Karpas-422 (cell line): ENCODE measurements around the gene LY86. TPM values are rescaled to one million over a fixed set of nuclear protein-coding genes. Genes with fewer than 3 reads are reported as not detected.

Experiments
- DNase-seq: peaks from one replicate; pipeline ENCODE4 v3.0.0-alpha.2; 2015
- H2AFZ ChIP-seq: fragments of 200-600 bp; sonication (generic); 2 replicates; pipeline ENCODE4 v1.6.1; 2014; ENCODE audit warnings: antibody characterized with exemption, low read length, mixed read lengths
- H3K27ac ChIP-seq: fragments of 200-600 bp; sonication (generic); 2 replicates; pipeline ENCODE4 v1.5.1; 2014; ENCODE audit warnings: mild to moderate bottlenecking, low read length, moderate library complexity
- H3K27me3 ChIP-seq: fragments of 200-600 bp; sonication (generic); 2 replicates; pipeline ENCODE4 v1.6.1; 2014; ENCODE audit warnings: low read length, mixed read lengths
- H3K36me3 ChIP-seq: fragments of 200-600 bp; sonication (generic); 2 replicates; pipeline ENCODE4 v1.6.1; 2014; ENCODE audit warnings: low read length, mixed read lengths; ENCODE audit not compliant: insufficient read depth
- H3K4me1 ChIP-seq: fragments of 200-600 bp; sonication (generic); 2 replicates; pipeline ENCODE4 v1.6.1; 2014; ENCODE audit warnings: mild to moderate bottlenecking, low read length, mixed read lengths
- H3K4me2 ChIP-seq: fragments of 200-600 bp; sonication (generic); 2 replicates; pipeline ENCODE4 v1.6.1; 2014; ENCODE audit warnings: low read length, low read depth, mild to moderate bottlenecking; ENCODE audit not compliant: poor library complexity, severe bottlenecking
- H3K4me3 ChIP-seq: fragments of 200-600 bp; sonication (generic); 2 replicates; pipeline ENCODE4 v1.5.1; 2014; ENCODE audit warnings: mild to moderate bottlenecking, antibody characterized with exemption, low read length, mixed read lengths
- H3K79me2 ChIP-seq: fragments of 200-600 bp; sonication (generic); 2 replicates; pipeline ENCODE4 v1.6.1; 2014; ENCODE audit warnings: mild to moderate bottlenecking, low read length, mixed read lengths
- H3K9ac ChIP-seq: fragments of 200-600 bp; sonication (generic); 2 replicates; pipeline ENCODE4 v1.6.0; 2014; ENCODE audit warnings: low read length
- H3K9me2 ChIP-seq: fragments of 200-600 bp; sonication (generic), shearing (Covaris generic); replicated peaks from 2 replicates; pipeline ENCODE4 v1.6.0; 2014; ENCODE audit warnings: mild to moderate bottlenecking, low read length, moderate library complexity; ENCODE audit not compliant: insufficient read depth
- H3K9me3 ChIP-seq: fragments of 300-700, 200-600 bp; sonication (generic); 2 replicates; pipeline ENCODE4 v1.6.1; 2014; ENCODE audit warnings: low read length, mixed read lengths
- H4K20me1 ChIP-seq: fragments of 200-600 bp; sonication (generic); 2 replicates; pipeline ENCODE4 v1.6.1; 2014; ENCODE audit warnings: mild to moderate bottlenecking, antibody characterized with exemption, low read length, low read depth; ENCODE audit not compliant: insufficient read depth
- total RNA-seq: library from RNA; depleted of rRNA; stranded (reverse); fragments of >200 nt; shearing (Covaris generic); gene quantifications from 2 replicates; pipeline ENCODE4 v1.2.3, GENCODE V29; 2014; ENCODE audit warnings: low replicate concordance

LY86 gene
- total RNA-seq, 1 experiment from 2014 or later = 187 TPM

DNA sequence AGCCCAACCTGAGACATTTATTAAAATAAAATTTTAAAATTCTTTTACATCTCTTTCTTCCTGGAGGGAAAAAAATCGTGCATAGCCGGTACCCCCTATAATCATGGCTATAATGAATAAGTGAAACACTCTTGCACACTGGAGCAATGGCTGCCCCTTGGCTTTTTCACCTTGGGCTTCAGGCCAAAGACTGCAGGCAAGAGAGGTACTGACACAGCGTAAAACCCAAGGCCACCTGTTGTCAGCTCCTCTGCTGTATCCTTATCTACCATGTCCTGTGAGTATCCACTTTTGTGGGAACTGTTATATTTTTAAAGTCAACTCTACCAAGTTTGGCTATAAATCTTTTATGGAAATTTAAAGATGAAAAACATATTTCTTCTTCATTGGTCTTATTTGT lies 23.0 kb upstream of the LY86 start:
- no peaks in the 10 kb centered on the region for H3K27me3 ChIP-seq
- no peak overlapping the region for H3K4me3 ChIP-seq
- H3K9me3 ChIP-seq = no peaks in the 10 kb centered on the region
- no peaks in the 10 kb centered on the region for H4K20me1 ChIP-seq
- H3K79me2 ChIP-seq = no peaks in the 10 kb centered on the region
- no peak for DNase-seq
- H3K4me1 ChIP-seq = no peaks in the 10 kb centered on the region
- H3K27ac ChIP-seq = no peak overlapping the region
- H3K36me3 ChIP-seq = peaks cover 39% of the 10 kb centered on the region
- H3K4me2 ChIP-seq = no peak overlapping the region
- H3K9ac ChIP-seq = no peak overlapping the region
- H2AFZ ChIP-seq = no peak overlapping the region
- no peaks in the 10 kb centered on the region for H3K9me2 ChIP-seq

GRCh38 chr6:6566766-6567165 lies 21.8 kb upstream of the LY86 start:
- no peaks in the 10 kb centered on the region for H3K4me1 ChIP-seq
- H3K9me3 ChIP-seq = no peaks in the 10 kb centered on the region
- no peak for DNase-seq
- H3K27me3 ChIP-seq = no peaks in the 10 kb centered on the region
- H3K36me3 ChIP-seq = peaks cover 39% of the 10 kb centered on the region
- no peak overlapping the region for H3K4me2 ChIP-seq
- no peaks in the 10 kb centered on the region for H4K20me1 ChIP-seq
- peaks cover 5% of the 10 kb centered on the region; the same call in 1 of the 2 replicates for H3K79me2 ChIP-seq
- no peak overlapping the region for H3K27ac ChIP-seq
- H3K9me2 ChIP-seq = no peaks in the 10 kb centered on the region
- no peak overlapping the region for H2AFZ ChIP-seq
- no peak overlapping the region for H3K4me3 ChIP-seq
- H3K9ac ChIP-seq = no peak overlapping the region

DNA sequence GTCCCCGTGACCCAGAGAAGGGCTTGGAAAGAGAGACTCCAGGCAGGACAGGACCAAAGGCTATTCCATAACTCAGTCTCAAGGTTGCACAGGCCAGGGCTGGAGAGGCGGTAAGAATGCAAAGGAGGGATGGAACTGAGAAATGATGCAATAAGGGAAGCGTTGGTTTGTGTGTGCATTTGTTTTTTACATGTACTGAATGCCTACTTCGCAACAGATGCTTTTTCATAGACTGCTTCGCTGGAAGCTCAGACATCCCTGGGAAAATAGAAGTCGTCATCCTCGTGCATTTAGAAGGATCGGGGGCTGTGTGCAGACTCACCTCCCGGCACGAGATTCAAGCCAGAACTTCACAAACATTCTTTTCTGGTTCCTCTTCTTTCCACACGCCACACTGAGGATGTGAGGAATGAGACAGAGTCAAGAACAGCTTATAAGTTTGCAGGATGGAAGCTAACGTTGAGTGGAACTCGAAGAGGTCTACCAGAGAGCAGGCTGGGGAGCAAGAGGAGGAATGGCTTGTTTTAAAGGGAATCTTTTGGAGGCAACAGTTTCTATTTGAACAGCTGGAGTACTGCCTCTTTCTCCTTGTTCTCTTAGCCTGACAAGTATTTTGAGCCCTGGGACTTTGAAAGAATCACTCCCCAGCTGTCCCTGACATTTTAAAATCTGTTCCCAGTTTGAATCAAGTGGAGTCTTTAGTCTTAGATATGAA lies 19.3 kb upstream of the LY86 start:
- no peaks in the 10 kb centered on the region for H3K4me1 ChIP-seq
- no peaks in the 10 kb centered on the region for H3K27me3 ChIP-seq
- peaks cover 56% of the 10 kb centered on the region for H3K36me3 ChIP-seq
- H3K4me2 ChIP-seq = no peak overlapping the region
- H3K79me2 ChIP-seq = peaks cover 30% of the 10 kb centered on the region
- no peaks in the 10 kb centered on the region for H3K9me2 ChIP-seq
- no peak overlapping the region for H3K27ac ChIP-seq
- H2AFZ ChIP-seq = no peak overlapping the region
- no peak for DNase-seq
- no peak overlapping the region for H3K9ac ChIP-seq
- H3K4me3 ChIP-seq = no peak overlapping the region
- H4K20me1 ChIP-seq = no peaks in the 10 kb centered on the region
- no peaks in the 10 kb centered on the region for H3K9me3 ChIP-seq

DNA sequence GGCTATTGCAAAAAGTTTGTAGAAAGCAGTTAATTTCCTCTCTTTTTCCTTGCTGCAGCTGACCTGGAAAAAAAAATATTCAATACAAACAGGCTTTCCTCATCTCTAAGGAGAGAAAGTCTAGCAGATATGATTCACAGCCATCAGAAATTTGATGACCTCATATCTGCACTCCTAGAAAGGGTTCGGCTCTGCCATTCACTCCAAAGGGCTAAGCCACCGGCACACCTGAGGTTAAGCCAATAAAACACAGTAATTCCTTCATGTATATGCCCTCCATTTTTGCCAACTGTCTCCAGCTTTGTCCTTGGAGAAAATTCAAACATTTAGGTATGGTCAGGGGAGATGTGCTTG lies 18.7 kb upstream of the LY86 start:
- Histone ChIP-seq H3K4me2 (no peak overlapping the region), H2AFZ (no peak overlapping the region), H3K27me3 (no peaks in the 10 kb centered on the region), H3K79me2 (peaks cover 34% of the 10 kb centered on the region), H3K4me1 (no peaks in the 10 kb centered on the region), H3K4me3 (no peak overlapping the region), H3K9ac (no peak overlapping the region), H3K9me2 (no peaks in the 10 kb centered on the region), H3K9me3 (no peaks in the 10 kb centered on the region), H3K36me3 (peaks cover 55% of the 10 kb centered on the region), H4K20me1 (no peaks in the 10 kb centered on the region), H3K27ac (no peak overlapping the region)
- no peak for DNase-seq

DNA sequence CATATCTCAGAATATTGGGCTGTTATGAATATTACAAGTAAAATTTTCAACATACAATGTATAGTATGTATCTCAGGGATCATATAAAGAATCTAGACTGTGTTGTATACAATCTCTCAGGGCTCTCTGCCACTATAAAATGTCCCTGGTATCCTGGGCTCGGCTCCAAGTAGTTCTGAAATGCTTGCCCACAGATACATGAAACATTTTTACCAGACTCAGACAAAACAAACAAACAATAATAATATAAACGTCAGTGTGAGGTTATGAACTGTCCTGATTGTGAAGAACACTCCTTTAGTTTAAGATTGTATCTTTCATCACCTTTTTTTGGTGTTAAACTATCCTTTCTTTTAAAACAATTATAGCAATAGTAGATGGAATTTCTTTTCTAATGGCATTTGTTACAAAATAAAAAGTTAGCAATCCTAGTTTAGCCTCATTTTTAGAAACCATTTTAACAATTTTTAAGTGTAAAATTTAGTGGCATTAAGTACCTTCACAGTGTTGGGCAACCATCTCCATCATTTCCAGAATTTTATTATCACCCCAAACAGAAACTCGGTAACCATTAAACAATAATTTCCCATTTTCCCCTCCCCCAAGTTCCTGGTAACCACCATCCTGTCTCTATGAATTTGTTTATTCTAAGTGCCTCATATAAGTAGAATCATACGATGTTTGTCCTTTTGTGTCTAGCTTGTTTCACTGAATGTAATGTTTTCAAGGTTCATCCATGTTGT lies 17.4 kb upstream of the LY86 start:
- no peak overlapping the region for H2AFZ ChIP-seq
- no peak overlapping the region for H3K4me2 ChIP-seq
- H3K9ac ChIP-seq = no peak overlapping the region
- no peak overlapping the region for H3K4me3 ChIP-seq
- no peak for DNase-seq
- no peaks in the 10 kb centered on the region for H3K9me2 ChIP-seq
- H3K36me3 ChIP-seq = peaks cover 58% of the 10 kb centered on the region
- H4K20me1 ChIP-seq = no peaks in the 10 kb centered on the region
- peaks cover 3% of the 10 kb centered on the region; the same call in 1 of the 2 replicates for H3K4me1 ChIP-seq
- no peaks in the 10 kb centered on the region for H3K27me3 ChIP-seq
- H3K9me3 ChIP-seq = no peaks in the 10 kb centered on the region
- H3K79me2 ChIP-seq = peaks cover 44% of the 10 kb centered on the region
- no peak overlapping the region for H3K27ac ChIP-seq

DNA sequence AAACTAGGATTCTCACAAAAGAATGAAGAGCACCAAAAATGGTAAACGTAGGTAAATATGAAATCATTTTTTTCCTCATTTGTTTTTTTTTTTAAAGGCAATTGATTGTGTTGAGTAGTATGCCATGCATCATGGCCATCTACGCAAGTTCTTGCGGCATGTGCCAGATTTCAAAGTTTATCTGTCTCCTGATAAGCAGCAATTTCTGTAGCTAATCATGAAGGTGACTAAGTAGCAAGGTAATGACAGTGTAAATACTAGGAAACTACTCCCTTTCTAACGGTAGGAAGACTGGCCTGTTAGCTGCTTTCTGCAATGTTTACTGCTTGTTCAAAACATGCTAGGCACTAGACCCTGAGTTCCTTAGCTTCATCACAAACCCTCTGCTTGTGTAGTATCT lies 13.4 kb upstream of the LY86 start:
- Histone ChIP-seq H2AFZ (no peak overlapping the region), H3K27me3 (no peaks in the 10 kb centered on the region), H3K9me3 (no peaks in the 10 kb centered on the region), H3K36me3 (peaks cover 53% of the 10 kb centered on the region), H3K79me2 (peaks cover 84% of the 10 kb centered on the region), H4K20me1 (no peaks in the 10 kb centered on the region), H3K27ac (no peak overlapping the region), H3K9me2 (no peaks in the 10 kb centered on the region), H3K4me2 (no peak overlapping the region), H3K4me1 (peaks cover 21% of the 10 kb centered on the region), H3K9ac (no peak overlapping the region), H3K4me3 (no peak overlapping the region)
- DNase-seq = no peak

DNA sequence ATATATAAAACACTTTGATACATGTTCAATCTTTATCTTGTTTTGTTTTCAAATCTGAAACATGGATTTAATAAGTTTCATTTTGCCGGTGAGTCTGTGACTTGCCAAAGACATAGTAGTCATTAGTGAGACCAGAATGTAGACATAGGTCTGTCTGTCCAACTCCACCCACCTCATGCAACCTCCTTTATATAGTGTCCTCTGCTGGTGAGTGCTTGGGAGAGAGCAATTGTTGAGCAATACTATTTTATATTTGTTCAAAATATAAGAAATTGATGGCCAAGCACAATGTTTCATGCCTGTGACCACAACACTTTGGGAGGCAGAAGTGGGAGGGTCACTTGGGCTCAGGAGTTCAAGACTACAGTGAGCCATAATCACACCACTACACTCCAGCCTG lies 10.8 kb upstream of the LY86 start:
- Histone ChIP-seq H3K9me3 (no peaks in the 10 kb centered on the region), H3K27ac (peak overlapping the region; percentile 5; the same call in 1 of the 2 replicates), H3K9me2 (no peaks in the 10 kb centered on the region), H2AFZ (no peak overlapping the region), H3K9ac (no peak overlapping the region), H3K79me2 (peaks cover 95% of the 10 kb centered on the region), H3K4me2 (no peak overlapping the region), H3K36me3 (peaks cover 67% of the 10 kb centered on the region), H3K4me1 (peaks cover 31% of the 10 kb centered on the region), H4K20me1 (no peaks in the 10 kb centered on the region), H3K27me3 (no peaks in the 10 kb centered on the region), H3K4me3 (no peak overlapping the region)
- DNase-seq = no peak

DNA sequence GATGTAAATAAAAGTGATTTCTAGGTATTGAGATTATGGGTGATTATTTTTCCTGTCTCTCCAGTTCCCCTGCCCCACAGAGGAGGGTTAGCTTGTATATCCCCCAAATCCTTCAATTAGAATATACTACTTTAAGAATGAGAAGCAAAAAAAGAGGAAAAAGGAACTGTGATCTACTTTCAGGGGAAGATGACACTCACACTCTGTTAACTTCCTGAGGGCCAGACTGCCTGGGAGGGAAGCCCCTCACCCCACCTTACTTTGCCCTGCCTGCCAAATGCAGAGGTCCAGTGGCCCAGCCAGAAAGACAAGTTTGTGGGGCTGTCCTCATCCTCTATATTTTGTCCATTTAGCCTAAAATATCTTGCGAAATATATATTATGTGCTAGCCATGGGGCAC lies 9.2 kb upstream of the LY86 start:
- Histone ChIP-seq H3K9me3 (no peaks in the 10 kb centered on the region), H3K9me2 (no peaks in the 10 kb centered on the region), H3K36me3 (peaks cover 65% of the 10 kb centered on the region), H3K9ac (no peak overlapping the region), H3K79me2 (peaks cover 95% of the 10 kb centered on the region), H4K20me1 (no peaks in the 10 kb centered on the region), H3K27ac (peak overlapping the region; percentile 51), H3K4me3 (no peak overlapping the region), H3K27me3 (no peaks in the 10 kb centered on the region), H3K4me1 (peaks cover 44% of the 10 kb centered on the region), H3K4me2 (no peak overlapping the region), H2AFZ (no peak overlapping the region)
- no peak for DNase-seq
